ENCODE data around the gene CTTN.

The CTTN gene

DNA sequence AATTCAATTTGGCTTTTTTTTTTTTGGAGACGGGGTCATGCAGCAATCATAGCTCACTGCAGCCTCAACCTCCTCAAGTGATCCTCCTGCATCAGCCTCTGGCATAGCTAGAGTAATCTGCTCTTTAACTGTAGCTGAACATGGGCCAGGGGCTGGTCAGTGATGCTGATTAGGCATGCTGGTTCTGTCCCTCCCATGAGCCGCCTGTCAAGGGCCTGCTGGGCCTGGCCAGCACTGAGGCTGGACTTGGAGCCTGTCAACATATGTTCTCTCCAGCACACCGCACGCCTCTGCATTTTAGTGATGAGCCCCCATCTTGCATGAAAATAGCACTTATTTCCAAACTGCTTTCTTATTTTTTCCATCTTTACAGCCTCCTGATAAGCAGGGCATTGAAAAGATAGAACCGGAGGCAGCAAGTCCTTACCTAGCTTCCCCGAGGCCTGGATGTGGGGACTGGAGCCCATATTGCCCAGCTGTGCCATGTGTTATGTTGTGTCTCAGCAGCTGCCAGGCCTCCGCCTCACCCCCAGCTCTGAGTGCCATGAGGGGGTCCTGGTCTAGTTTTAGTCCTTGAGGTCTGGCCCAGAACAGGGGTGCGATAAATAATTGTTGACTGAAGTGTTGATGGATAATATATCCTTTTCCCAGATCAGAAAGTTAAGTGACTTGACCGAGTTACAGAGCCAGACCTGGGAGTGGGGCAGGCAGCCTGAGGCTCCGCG, 80.0 kb downstream of the CTTN start:
- DNase-seq (ENCODE audit: extremely low read depth, low read depth), result no peak
- TF ChIP-seq, protein P1, sequence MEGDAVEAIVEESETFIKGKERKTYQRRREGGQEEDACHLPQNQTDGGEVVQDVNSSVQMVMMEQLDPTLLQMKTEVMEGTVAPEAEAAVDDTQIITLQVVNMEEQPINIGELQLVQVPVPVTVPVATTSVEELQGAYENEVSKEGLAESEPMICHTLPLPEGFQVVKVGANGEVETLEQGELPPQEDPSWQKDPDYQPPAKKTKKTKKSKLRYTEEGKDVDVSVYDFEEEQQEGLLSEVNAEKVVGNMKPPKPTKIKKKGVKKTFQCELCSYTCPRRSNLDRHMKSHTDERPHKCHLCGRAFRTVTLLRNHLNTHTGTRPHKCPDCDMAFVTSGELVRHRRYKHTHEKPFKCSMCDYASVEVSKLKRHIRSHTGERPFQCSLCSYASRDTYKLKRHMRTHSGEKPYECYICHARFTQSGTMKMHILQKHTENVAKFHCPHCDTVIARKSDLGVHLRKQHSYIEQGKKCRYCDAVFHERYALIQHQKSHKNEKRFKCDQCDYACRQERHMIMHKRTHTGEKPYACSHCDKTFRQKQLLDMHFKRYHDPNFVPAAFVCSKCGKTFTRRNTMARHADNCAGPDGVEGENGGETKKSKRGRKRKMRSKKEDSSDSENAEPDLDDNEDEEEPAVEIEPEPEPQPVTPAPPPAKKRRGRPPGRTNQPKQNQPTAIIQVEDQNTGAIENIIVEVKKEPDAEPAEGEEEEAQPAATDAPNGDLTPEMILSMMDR (IDR thresholded peaks at IDR 0.05; ENCODE audit: low read depth, low read length), result no peak

DNA sequence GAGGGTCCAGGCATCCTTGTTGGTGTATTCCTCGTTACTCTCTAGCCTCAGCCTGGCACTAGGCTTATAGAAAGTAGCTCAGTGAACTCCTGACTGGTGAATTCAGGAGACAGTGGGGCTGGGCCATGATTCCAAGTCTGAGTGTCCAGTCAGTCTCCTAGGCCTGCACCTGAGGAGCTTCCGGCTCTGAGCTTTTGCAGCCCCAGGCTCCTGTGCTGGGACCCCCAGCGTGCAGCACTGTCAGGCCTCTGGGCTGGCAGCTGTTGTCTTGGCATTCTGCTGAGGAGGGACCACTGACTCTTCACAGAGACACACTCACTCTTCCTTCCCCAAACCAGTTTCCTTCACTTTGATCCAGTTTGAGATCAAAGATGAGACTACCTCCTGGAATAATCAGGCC, 82.4 kb downstream of the CTTN start:
- TF ChIP-seq, protein P1 (IDR thresholded peaks at IDR 0.05; ENCODE audit: low read depth, low read length), result no peak
- no peak for DNase-seq (ENCODE audit: extremely low read depth, low read depth)

DNA sequence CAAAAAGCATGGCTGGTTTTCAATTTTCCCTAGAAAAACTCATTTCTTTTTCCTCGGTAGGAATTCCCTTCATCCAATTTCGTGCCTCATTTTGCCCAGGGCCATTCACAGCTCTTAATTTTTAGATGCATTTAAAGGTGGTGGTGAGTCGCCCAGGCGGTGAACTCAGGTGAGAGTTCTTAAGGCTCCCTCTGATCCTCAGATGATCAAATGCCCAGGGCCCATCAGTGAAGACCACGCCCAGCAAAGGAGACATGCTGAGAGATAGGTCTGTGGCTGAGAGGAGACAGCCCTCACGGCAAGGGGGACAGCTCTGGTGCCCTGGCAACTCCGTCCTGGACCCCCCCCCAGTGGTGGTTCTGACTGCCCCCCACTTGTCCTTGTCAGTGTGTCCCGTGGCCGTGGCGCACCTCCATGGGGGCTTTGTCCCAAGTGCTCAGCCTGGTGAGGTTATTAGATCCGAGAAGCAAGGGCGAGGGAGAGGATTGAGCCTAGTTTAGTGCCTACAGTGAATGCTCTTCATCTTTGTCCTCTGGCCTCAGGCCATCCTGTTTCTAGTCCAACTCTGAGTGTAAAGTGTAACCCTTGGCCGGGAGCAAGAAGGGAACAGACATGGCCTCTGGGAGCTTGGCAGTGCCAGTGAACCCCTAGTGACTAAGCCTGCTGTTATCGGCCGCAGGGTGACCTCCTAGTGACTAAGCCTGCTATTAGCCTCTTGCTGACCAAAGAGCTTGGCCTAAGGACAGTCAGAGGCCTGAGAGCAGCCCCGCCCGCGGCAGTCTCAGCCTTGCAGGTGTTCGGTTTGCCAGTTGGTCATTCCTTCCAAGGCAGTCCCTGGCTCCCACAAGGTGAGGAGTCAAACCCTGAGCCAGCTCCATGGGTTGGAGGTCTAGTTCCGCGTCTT, 83.5 kb downstream of the CTTN start:
- TF ChIP-seq, protein P1 (IDR thresholded peaks at IDR 0.05; ENCODE audit: low read depth, low read length), result no peak
- DNase-seq (ENCODE audit: extremely low read depth, low read depth), result peak; percentile 14

DNA sequence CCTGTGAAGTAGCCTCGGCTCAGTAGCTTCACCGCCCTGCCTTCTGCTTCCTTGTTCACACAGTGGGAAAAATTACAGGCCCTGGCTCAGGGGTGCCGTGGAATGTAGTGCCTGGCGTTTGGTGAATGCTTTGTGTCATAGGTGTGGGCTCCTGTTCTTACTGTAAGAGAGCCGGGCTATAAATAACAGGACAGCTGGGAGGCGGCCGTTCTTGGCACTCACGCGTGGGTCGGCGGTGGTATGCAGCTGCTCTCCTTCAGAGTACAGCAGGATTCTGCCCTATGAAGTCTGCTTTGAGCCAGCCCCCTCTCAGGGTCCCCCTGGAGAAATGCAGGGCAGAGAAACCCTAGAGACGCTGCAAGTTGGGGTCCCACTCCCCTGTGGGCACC, 84.2 kb downstream of the CTTN start:
- DNase-seq (ENCODE audit: extremely low read depth, low read depth), result no peak
- TF ChIP-seq, protein P1 (IDR thresholded peaks at IDR 0.05; ENCODE audit: low read depth, low read length), result no peak

DNA sequence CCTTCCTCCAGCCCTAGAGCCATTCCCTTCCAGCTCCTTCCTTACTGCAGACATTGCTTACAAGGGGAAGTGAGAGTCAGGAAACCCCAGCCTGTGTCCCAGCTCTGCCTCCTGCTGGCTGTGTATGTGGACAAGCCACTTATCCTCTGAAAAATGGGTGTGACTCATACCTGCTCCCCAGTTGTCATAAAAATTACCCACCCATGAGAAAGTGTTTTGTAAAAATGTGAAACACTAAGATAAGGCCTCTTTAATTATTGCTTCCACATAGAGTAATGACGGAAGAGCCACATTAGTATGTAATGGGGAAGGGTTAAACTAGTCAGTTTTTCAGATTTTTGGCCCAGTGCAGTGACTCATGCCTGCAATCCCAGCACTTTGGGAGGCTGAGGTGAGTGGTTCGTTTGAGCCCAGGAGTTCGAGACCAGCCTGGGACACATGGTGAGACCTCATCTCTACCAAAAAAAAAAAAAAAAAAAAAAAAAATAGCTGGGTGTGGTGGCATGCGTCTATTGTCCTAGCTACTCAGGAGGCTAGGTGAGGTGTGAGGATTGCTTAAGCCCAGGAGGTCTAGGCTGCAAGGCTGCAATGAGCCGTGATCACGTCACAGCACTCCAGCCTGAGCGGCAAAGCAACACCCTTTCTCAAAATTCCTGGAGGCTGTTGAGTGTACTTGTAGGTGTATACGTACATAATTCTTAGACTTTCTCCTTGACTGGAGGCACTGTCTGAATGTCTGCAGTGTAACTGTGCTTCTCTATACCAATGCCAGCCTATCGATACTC, 84.9 kb downstream of the CTTN start:
- TF ChIP-seq, protein P1 (IDR thresholded peaks at IDR 0.05; ENCODE audit: low read depth, low read length), result peak; percentile 18
- no peak for DNase-seq (ENCODE audit: extremely low read depth, low read depth)

DNA sequence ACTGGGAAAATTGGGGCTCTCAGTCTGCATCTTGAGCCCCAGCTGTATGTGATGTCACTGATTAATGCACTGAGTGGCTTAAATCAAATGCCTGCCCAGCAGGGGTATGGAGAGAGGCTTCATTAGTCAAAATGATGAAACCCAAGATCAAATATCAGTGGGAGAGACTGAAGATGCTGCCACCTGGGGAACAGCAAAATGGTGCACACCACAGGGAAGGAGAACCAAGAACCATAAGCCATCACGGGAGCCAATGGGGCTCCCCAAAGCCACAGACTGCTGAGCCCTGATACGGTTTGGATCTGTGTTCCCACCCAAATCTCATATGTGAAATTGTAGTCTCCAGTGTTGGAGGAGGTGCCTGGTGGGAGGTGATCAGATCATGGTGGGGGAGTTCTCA, 85.6 kb downstream of the CTTN start:
- TF ChIP-seq, protein P1 (IDR thresholded peaks at IDR 0.05; ENCODE audit: low read depth, low read length), result no peak
- no peak for DNase-seq (ENCODE audit: extremely low read depth, low read depth)
